Measurements from ENCODE around the gene TMEM132E.
A peak's percentile ranks its signal among the peaks of the same experiment; 100 is the strongest.

TMEM132E gene

GRCh38 chr17:34637041-34637547, 57.7 kb downstream of the TMEM132E start:
- Histone ChIP-seq H3K4me3 (ENCODE audit: insufficient read depth, low read length, poor library complexity, severe bottlenecking) (no peak overlapping the region), H3F3A (ENCODE audit: insufficient read depth) (no peaks in the 10 kb centered on the region), H3K27me3 (ENCODE audit: low read length) (no peaks in the 10 kb centered on the region), H2AFZ (ENCODE audit: low read depth, low read length, severe bottlenecking) (no peak overlapping the region), H3K4me2 (ENCODE audit: low read depth, low read length, poor library complexity, severe bottlenecking) (no peak overlapping the region), H3K79me2 (ENCODE audit: insufficient read depth, low read length) (no peaks in the 10 kb centered on the region), H3K9ac (ENCODE audit: low read length) (no peak overlapping the region), H4K20me1 (ENCODE audit: low read depth, low read length) (no peaks in the 10 kb centered on the region), H3K27ac (ENCODE audit: low read depth, low read length) (no peak overlapping the region), H3K36me3 (ENCODE audit: low read length) (no peaks in the 10 kb centered on the region), H3K9me2 (replicated peaks; ENCODE audit: insufficient read depth, low read length) (no peaks in the 10 kb centered on the region), H3K9me3 (ENCODE audit: insufficient read depth, low read length) (no peaks in the 10 kb centered on the region)
- no peak for TF ChIP-seq EZH2phosphoT487 (conservative IDR thresholded peaks at IDR 0.05; ENCODE audit: low read length)
- TF ChIP-seq, protein P1, sequence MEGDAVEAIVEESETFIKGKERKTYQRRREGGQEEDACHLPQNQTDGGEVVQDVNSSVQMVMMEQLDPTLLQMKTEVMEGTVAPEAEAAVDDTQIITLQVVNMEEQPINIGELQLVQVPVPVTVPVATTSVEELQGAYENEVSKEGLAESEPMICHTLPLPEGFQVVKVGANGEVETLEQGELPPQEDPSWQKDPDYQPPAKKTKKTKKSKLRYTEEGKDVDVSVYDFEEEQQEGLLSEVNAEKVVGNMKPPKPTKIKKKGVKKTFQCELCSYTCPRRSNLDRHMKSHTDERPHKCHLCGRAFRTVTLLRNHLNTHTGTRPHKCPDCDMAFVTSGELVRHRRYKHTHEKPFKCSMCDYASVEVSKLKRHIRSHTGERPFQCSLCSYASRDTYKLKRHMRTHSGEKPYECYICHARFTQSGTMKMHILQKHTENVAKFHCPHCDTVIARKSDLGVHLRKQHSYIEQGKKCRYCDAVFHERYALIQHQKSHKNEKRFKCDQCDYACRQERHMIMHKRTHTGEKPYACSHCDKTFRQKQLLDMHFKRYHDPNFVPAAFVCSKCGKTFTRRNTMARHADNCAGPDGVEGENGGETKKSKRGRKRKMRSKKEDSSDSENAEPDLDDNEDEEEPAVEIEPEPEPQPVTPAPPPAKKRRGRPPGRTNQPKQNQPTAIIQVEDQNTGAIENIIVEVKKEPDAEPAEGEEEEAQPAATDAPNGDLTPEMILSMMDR (IDR thresholded peaks at IDR 0.05; ENCODE audit: insufficient read depth, low read length, poor library complexity, severe bottlenecking), result no peak

GRCh38 chr17:34637548-34638525, 58.5 kb downstream of the TMEM132E start:
- Histone ChIP-seq H3F3A (ENCODE audit: insufficient read depth) (no peaks in the 10 kb centered on the region), H4K20me1 (ENCODE audit: low read depth, low read length) (no peaks in the 10 kb centered on the region), H3K9me2 (replicated peaks; ENCODE audit: insufficient read depth, low read length) (no peaks in the 10 kb centered on the region), H2AFZ (ENCODE audit: low read depth, low read length, severe bottlenecking) (no peak overlapping the region), H3K9me3 (ENCODE audit: insufficient read depth, low read length) (no peaks in the 10 kb centered on the region), H3K27ac (ENCODE audit: low read depth, low read length) (no peak overlapping the region), H3K4me3 (ENCODE audit: insufficient read depth, low read length, poor library complexity, severe bottlenecking) (no peak overlapping the region), H3K27me3 (ENCODE audit: low read length) (no peaks in the 10 kb centered on the region), H3K9ac (ENCODE audit: low read length) (no peak overlapping the region), H3K4me2 (ENCODE audit: low read depth, low read length, poor library complexity, severe bottlenecking) (no peak overlapping the region), H3K36me3 (ENCODE audit: low read length) (no peaks in the 10 kb centered on the region), H3K79me2 (ENCODE audit: insufficient read depth, low read length) (no peaks in the 10 kb centered on the region)
- no peak for TF ChIP-seq EZH2phosphoT487 (conservative IDR thresholded peaks at IDR 0.05; ENCODE audit: low read length)
- TF ChIP-seq, protein P1 (IDR thresholded peaks at IDR 0.05; ENCODE audit: insufficient read depth, low read length, poor library complexity, severe bottlenecking), result peak; percentile 53

- TF ChIP-seq, protein P1 (IDR thresholded peaks at IDR 0.05; ENCODE audit: insufficient read depth, low read length, poor library complexity, severe bottlenecking), result peak; percentile 7
- no peak for TF ChIP-seq EZH2phosphoT487 (conservative IDR thresholded peaks at IDR 0.05; ENCODE audit: low read length)
Measured at GRCh38 chr17:34638526-34639260, 59.3 kb downstream of the TMEM132E start.

More at GRCh38 chr17:34638526-34639260, 59.3 kb downstream of the TMEM132E start:
- no peaks in the 10 kb centered on the region for H3K9me3 ChIP-seq (ENCODE audit: insufficient read depth, low read length)
- H4K20me1 ChIP-seq (ENCODE audit: low read depth, low read length), result no peaks in the 10 kb centered on the region
- H3F3A ChIP-seq (ENCODE audit: insufficient read depth), result no peaks in the 10 kb centered on the region
- H2AFZ ChIP-seq (ENCODE audit: low read depth, low read length, severe bottlenecking), result no peak overlapping the region
- H3K36me3 ChIP-seq (ENCODE audit: low read length), result no peaks in the 10 kb centered on the region
- H3K79me2 ChIP-seq (ENCODE audit: insufficient read depth, low read length), result no peaks in the 10 kb centered on the region
- H3K9ac ChIP-seq (ENCODE audit: low read length), result no peak overlapping the region
- no peak overlapping the region for H3K27ac ChIP-seq (ENCODE audit: low read depth, low read length)
- no peak overlapping the region for H3K4me2 ChIP-seq (ENCODE audit: low read depth, low read length, poor library complexity, severe bottlenecking)
- H3K27me3 ChIP-seq (ENCODE audit: low read length), result no peaks in the 10 kb centered on the region
- H3K4me3 ChIP-seq (ENCODE audit: insufficient read depth, low read length, poor library complexity, severe bottlenecking), result no peak overlapping the region
- H3K9me2 ChIP-seq (replicated peaks; ENCODE audit: insufficient read depth, low read length), result no peaks in the 10 kb centered on the region
